ENCODE data around the gene SLC35D1. TPM values are rescaled to one million over a fixed set of nuclear protein-coding genes. Genes with fewer than 3 reads are reported as not detected.
"Not testable (repeated sequence)": the region's sequence is repeated elsewhere in the genome, so short reads cannot be mapped to it uniquely, and the experiment has no call there.

SLC35D1 gene
- total RNA-seq, 1 experiment from 2014 or later, result 7.9 TPM

GRCh38 chr1:66980745-66981367 lies 73.1 kb downstream of the SLC35D1 start:
- no peaks in the 10 kb centered on the region for H3K9me3 ChIP-seq (ENCODE audit: low read depth, low read length, poor library complexity, severe bottlenecking)
- H3K4me1 ChIP-seq (ENCODE audit: insufficient read depth, low read length, poor library complexity, severe bottlenecking), result peaks cover 7% of the 10 kb centered on the region
- no peaks in the 10 kb centered on the region for H3K27me3 ChIP-seq (replicated peaks; ENCODE audit: insufficient read depth, low read depth, low read length, poor library complexity)
- POLR2A ChIA-PET (ENCODE audit: low non-redundant PET), result no interaction called here
- H3K36me3 ChIP-seq (ENCODE audit: insufficient read depth, low read length, poor library complexity, severe bottlenecking), result peaks cover 60% of the 10 kb centered on the region
- H3K4me3 ChIP-seq (ENCODE audit: low read depth, low read length, poor library complexity, severe bottlenecking), result peak overlapping the region; percentile 34
- H3K27ac ChIP-seq (ENCODE audit: low read depth, low read length, poor library complexity, severe bottlenecking), result peak overlapping the region; percentile 50
- DNase-seq (ENCODE audit: low spot score), result no peak
- BruUV-seq (replicated peaks), result no TSS peak
- CTCF ChIA-PET, result no interaction called here
- intact Hi-C loops (cut with micrococcal nuclease; ENCODE audit: unreplicated experiment), result no loop called here
- no peak for TF ChIP-seq EZH2 (IDR thresholded peaks at IDR 0.05; ENCODE audit: borderline replicate concordance, low read depth, low read length, poor library complexity, severe bottlenecking)
- TF ChIP-seq, protein P1, sequence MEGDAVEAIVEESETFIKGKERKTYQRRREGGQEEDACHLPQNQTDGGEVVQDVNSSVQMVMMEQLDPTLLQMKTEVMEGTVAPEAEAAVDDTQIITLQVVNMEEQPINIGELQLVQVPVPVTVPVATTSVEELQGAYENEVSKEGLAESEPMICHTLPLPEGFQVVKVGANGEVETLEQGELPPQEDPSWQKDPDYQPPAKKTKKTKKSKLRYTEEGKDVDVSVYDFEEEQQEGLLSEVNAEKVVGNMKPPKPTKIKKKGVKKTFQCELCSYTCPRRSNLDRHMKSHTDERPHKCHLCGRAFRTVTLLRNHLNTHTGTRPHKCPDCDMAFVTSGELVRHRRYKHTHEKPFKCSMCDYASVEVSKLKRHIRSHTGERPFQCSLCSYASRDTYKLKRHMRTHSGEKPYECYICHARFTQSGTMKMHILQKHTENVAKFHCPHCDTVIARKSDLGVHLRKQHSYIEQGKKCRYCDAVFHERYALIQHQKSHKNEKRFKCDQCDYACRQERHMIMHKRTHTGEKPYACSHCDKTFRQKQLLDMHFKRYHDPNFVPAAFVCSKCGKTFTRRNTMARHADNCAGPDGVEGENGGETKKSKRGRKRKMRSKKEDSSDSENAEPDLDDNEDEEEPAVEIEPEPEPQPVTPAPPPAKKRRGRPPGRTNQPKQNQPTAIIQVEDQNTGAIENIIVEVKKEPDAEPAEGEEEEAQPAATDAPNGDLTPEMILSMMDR (conservative IDR thresholded peaks at IDR 0.05; ENCODE audit: low read depth, low read length), result no peak

DNA sequence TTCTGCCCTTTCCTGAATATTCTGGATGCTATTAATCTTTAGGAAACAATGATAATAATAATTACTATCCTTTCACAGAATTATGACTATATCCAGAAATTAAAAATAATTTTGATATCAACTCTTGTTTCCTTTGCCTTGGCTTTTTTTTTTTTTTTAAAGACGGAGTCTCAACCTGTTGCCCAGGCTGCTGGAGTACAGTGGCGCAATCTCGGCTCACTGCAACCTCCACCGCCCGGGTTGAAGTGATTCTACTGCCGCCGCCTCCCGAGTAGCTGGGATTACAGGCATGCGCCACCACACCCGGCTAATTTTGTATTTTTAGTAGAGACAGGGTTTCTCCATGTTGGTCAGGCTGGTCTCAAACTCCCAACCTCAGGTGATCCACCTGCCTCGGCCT lies 74.3 kb downstream of the SLC35D1 start:
- H3K27me3 ChIP-seq (replicated peaks; ENCODE audit: insufficient read depth, low read depth, low read length, poor library complexity); H3K9me3 ChIP-seq (ENCODE audit: low read depth, low read length, poor library complexity, severe bottlenecking); intact Hi-C loops (cut with micrococcal nuclease; ENCODE audit: unreplicated experiment); CTCF ChIA-PET; H3K27ac ChIP-seq (ENCODE audit: low read depth, low read length, poor library complexity, severe bottlenecking); BruUV-seq (replicated peaks); H3K4me1 ChIP-seq (ENCODE audit: insufficient read depth, low read length, poor library complexity, severe bottlenecking); DNase-seq (ENCODE audit: low spot score); H3K4me3 ChIP-seq (ENCODE audit: low read depth, low read length, poor library complexity, severe bottlenecking); POLR2A ChIA-PET (ENCODE audit: low non-redundant PET): not testable (repeated sequence)
- peaks cover 58% of the 10 kb centered on the region for H3K36me3 ChIP-seq (ENCODE audit: insufficient read depth, low read length, poor library complexity, severe bottlenecking)

DNA sequence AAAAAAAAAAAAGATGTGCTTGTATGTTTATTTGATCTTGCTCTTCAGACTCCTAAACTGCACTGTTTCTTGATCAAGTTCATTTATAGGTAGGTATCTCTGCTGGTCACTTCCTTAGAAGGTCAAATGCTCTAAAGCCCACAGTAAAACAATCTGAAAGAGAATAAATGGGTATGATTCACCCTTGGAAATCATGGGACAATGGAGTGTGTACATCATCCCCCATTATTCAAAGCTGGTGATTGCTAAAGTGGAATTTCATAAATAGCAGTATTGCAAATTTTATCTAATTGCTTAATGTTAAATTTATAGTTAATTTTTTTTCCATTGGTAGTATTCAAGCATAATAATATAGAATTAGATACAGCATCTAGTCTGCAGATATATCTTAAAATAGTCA lies 75.7 kb downstream of the SLC35D1 start:
- ChIA-PET POLR2A (ENCODE audit: low non-redundant PET) (no interaction called here), CTCF (no interaction called here)
- peaks cover 6% of the 10 kb centered on the region for H3K4me1 ChIP-seq (ENCODE audit: insufficient read depth, low read length, poor library complexity, severe bottlenecking)
- peaks cover 54% of the 10 kb centered on the region for H3K36me3 ChIP-seq (ENCODE audit: insufficient read depth, low read length, poor library complexity, severe bottlenecking)
- no peak overlapping the region for H3K4me3 ChIP-seq (ENCODE audit: low read depth, low read length, poor library complexity, severe bottlenecking)
- BruUV-seq (replicated peaks), result no TSS peak
- TF ChIP-seq, protein P1 (conservative IDR thresholded peaks at IDR 0.05; ENCODE audit: low read depth, low read length), result no peak
- no peak for TF ChIP-seq EZH2 (IDR thresholded peaks at IDR 0.05; ENCODE audit: borderline replicate concordance, low read depth, low read length, poor library complexity, severe bottlenecking)
- no peak overlapping the region for H3K27ac ChIP-seq (ENCODE audit: low read depth, low read length, poor library complexity, severe bottlenecking)
- intact Hi-C loops (cut with micrococcal nuclease; ENCODE audit: unreplicated experiment), result no loop called here
- no peaks in the 10 kb centered on the region for H3K9me3 ChIP-seq (ENCODE audit: low read depth, low read length, poor library complexity, severe bottlenecking)
- DNase-seq (ENCODE audit: low spot score), result no peak
- H3K27me3 ChIP-seq (replicated peaks; ENCODE audit: insufficient read depth, low read depth, low read length, poor library complexity), result no peaks in the 10 kb centered on the region

GRCh38 chr1:66968574-66968973 lies 85.4 kb downstream of the SLC35D1 start:
- no peaks in the 10 kb centered on the region for H3K27me3 ChIP-seq (replicated peaks; ENCODE audit: insufficient read depth, low read depth, low read length, poor library complexity)
- no TSS peak for BruUV-seq (replicated peaks)
- POLR2A ChIA-PET (ENCODE audit: low non-redundant PET), result no interaction called here
- H3K4me3 ChIP-seq (ENCODE audit: low read depth, low read length, poor library complexity, severe bottlenecking), result no peak overlapping the region
- TF ChIP-seq EZH2 (IDR thresholded peaks at IDR 0.05; ENCODE audit: borderline replicate concordance, low read depth, low read length, poor library complexity, severe bottlenecking), result no peak
- TF ChIP-seq, protein P1 (conservative IDR thresholded peaks at IDR 0.05; ENCODE audit: low read depth, low read length), result no peak
- intact Hi-C loops (cut with micrococcal nuclease; ENCODE audit: unreplicated experiment), result no loop called here
- peaks cover 45% of the 10 kb centered on the region for H3K36me3 ChIP-seq (ENCODE audit: insufficient read depth, low read length, poor library complexity, severe bottlenecking)
- H3K4me1 ChIP-seq (ENCODE audit: insufficient read depth, low read length, poor library complexity, severe bottlenecking), result no peaks in the 10 kb centered on the region
- DNase-seq (ENCODE audit: low spot score), result no peak
- CTCF ChIA-PET, result no interaction called here
- H3K9me3 ChIP-seq (ENCODE audit: low read depth, low read length, poor library complexity, severe bottlenecking), result peaks cover 7% of the 10 kb centered on the region
- H3K27ac ChIP-seq (ENCODE audit: low read depth, low read length, poor library complexity, severe bottlenecking), result no peak overlapping the region

GRCh38 chr1:66966188-66966873 lies 87.6 kb downstream of the SLC35D1 start:
- intact Hi-C loops (cut with micrococcal nuclease; ENCODE audit: unreplicated experiment); DNase-seq (ENCODE audit: low spot score); H3K4me1 ChIP-seq (ENCODE audit: insufficient read depth, low read length, poor library complexity, severe bottlenecking); POLR2A ChIA-PET (ENCODE audit: low non-redundant PET); BruUV-seq (replicated peaks); H3K27me3 ChIP-seq (replicated peaks; ENCODE audit: insufficient read depth, low read depth, low read length, poor library complexity); H3K4me3 ChIP-seq (ENCODE audit: low read depth, low read length, poor library complexity, severe bottlenecking); H3K9me3 ChIP-seq (ENCODE audit: low read depth, low read length, poor library complexity, severe bottlenecking); H3K27ac ChIP-seq (ENCODE audit: low read depth, low read length, poor library complexity, severe bottlenecking); CTCF ChIA-PET: not testable (repeated sequence)
- peaks cover 55% of the 10 kb centered on the region for H3K36me3 ChIP-seq (ENCODE audit: insufficient read depth, low read length, poor library complexity, severe bottlenecking)

Measured in A673 (cell line).